WTC11 (cell line): Measurements from ENCODE around the gene BOK.

Experiments
- ATF1 ChIP-seq: sonication (generic); formaldehyde crosslinking; IDR thresholded peaks from 2 replicates; pipeline ENCODE4 v1.8.1; 2023; ENCODE audit warnings: mild to moderate bottlenecking, moderate library complexity, missing genetic modification reagents
- CREB1 ChIP-seq: sonication (generic); formaldehyde crosslinking; IDR thresholded peaks from 2 replicates; pipeline ENCODE4 v1.8.0; 2023; ENCODE audit warnings: mild to moderate bottlenecking, missing genetic modification reagents
- CREM ChIP-seq: sonication (generic); formaldehyde crosslinking; IDR thresholded peaks from 2 replicates; pipeline ENCODE4 v1.8.1; 2022; ENCODE audit warnings: mild to moderate bottlenecking, missing genetic modification reagents, moderate library complexity
- NFYB ChIP-seq: sonication (generic); formaldehyde crosslinking; conservative IDR thresholded peaks from 2 replicates; pipeline ENCODE4 v1.8.0; 2022; ENCODE audit warnings: low read depth, missing genetic modification reagents
- NR3C1 ChIP-seq: sonication (generic); formaldehyde crosslinking; conservative IDR thresholded peaks from 2 replicates; pipeline ENCODE4 v1.8.1; 2023; ENCODE audit warnings: low read depth, mild to moderate bottlenecking, missing genetic modification reagents
- PREB ChIP-seq: sonication (generic); formaldehyde crosslinking; IDR thresholded peaks from 2 replicates; pipeline ENCODE4 v1.8.1; 2022; ENCODE audit warnings: mild to moderate bottlenecking, missing genetic modification reagents, moderate library complexity, borderline replicate concordance
- SMAD3 ChIP-seq: sonication (generic); formaldehyde crosslinking; IDR thresholded peaks from 2 replicates; pipeline ENCODE4 v1.8.0; 2022; ENCODE audit warnings: missing genetic modification reagents, mild to moderate bottlenecking, borderline replicate concordance
- STAT6 ChIP-seq: sonication (generic); formaldehyde crosslinking; conservative IDR thresholded peaks from 2 replicates; pipeline ENCODE4 v1.8.1; 2023; ENCODE audit warnings: mild to moderate bottlenecking, low read depth, missing genetic modification reagents, moderate library complexity
- ZNF138 ChIP-seq: sonication (generic); formaldehyde crosslinking; conservative IDR thresholded peaks from 2 replicates; pipeline ENCODE4 v1.8.1; 2022; ENCODE audit warnings: mild to moderate bottlenecking, moderate library complexity, missing genetic modification reagents
- ZNF416 ChIP-seq: fragments of 250-450 bp; sonication (Bioruptor Pico); IDR thresholded peaks from 2 replicates; pipeline ENCODE4 v1.9.0; 2021; ENCODE audit warnings: mild to moderate bottlenecking, inconsistent platforms
- TF ChIP-seq, protein P1 (sequence below): sonication (generic); formaldehyde crosslinking; IDR thresholded peaks from 2 replicates; pipeline ENCODE4 v1.8.1; 2023; ENCODE audit warnings: mild to moderate bottlenecking, moderate library complexity, missing genetic modification reagents
- TF ChIP-seq, protein P2 (sequence below): sonication (generic); formaldehyde crosslinking; IDR thresholded peaks from 2 replicates; pipeline ENCODE4 v1.8.0; 2022; ENCODE audit warnings: mild to moderate bottlenecking, missing genetic modification reagents
- TF ChIP-seq, protein P3 (sequence below): fragments of 200-600 bp; IDR thresholded peaks from 2 replicates; pipeline ENCODE4 v1.8.0; 2022; ENCODE audit warnings: antibody characterized with exemption
- TF ChIP-seq, protein P4 (sequence below): sonication (generic); formaldehyde crosslinking; IDR thresholded peaks from 2 replicates; pipeline ENCODE4 v1.8.0; 2022; ENCODE audit warnings: mild to moderate bottlenecking, missing genetic modification reagents

DNA sequence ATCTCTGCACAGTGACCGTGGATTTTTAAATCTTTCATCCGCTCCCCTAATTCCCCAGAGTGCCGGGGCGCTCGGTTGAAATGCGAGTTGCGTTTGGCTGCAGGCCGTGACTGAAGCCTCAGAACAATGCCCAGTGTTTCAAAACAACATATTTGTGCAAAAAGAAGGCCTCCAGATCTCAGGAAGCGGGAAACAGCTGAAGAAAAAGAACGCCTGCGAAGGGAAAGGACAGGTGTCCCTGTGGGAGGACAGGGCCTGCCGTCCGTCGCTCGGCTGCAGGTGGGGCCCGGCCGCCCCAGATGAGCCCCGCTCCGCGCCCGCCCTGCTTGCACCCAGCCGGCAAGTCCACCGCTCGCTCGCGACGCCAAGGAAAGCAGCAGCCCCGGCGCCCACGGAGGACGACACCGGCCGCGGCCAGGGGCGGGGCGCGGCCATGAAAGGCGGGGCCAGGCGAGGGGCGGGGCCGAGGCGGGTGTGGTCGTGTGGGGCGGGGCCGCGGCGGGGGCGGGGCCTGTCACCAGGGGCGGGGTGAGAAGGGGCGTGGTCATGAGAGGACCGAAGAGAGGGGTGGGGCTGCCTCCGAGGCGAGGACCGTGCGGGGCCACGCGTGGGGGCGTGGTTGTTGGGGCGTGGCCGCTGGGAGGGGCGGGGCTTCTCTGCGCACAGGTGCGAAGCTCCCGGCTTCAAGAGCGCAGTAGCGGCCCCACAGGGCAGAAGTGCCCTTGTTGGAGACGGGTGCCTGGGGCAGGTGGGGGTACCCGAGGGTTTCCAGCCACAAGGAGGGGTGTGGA lies 17.6 kb upstream of the BOK start:
- TF ChIP-seq, protein P1, sequence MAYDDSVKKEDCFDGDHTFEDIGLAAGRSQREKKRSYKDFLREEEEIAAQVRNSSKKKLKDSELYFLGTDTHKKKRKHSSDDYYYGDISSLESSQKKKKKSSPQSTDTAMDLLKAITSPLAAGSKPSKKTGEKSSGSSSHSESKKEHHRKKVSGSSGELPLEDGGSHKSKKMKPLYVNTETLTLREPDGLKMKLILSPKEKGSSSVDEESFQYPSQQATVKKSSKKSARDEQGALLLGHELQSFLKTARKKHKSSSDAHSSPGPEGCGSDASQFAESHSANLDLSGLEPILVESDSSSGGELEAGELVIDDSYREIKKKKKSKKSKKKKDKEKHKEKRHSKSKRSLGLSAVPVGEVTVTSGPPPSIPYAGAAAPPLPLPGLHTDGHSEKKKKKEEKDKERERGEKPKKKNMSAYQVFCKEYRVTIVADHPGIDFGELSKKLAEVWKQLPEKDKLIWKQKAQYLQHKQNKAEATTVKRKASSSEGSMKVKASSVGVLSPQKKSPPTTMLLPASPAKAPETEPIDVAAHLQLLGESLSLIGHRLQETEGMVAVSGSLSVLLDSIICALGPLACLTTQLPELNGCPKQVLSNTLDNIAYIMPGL (CRISPR knock-in tag), result no peak
- TF ChIP-seq, protein P2, sequence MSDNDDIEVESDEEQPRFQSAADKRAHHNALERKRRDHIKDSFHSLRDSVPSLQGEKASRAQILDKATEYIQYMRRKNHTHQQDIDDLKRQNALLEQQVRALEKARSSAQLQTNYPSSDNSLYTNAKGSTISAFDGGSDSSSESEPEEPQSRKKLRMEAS (CRISPR knock-in tag), result peak; percentile 89
- TF ChIP-seq, protein P3, sequence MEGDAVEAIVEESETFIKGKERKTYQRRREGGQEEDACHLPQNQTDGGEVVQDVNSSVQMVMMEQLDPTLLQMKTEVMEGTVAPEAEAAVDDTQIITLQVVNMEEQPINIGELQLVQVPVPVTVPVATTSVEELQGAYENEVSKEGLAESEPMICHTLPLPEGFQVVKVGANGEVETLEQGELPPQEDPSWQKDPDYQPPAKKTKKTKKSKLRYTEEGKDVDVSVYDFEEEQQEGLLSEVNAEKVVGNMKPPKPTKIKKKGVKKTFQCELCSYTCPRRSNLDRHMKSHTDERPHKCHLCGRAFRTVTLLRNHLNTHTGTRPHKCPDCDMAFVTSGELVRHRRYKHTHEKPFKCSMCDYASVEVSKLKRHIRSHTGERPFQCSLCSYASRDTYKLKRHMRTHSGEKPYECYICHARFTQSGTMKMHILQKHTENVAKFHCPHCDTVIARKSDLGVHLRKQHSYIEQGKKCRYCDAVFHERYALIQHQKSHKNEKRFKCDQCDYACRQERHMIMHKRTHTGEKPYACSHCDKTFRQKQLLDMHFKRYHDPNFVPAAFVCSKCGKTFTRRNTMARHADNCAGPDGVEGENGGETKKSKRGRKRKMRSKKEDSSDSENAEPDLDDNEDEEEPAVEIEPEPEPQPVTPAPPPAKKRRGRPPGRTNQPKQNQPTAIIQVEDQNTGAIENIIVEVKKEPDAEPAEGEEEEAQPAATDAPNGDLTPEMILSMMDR, result no peak
- no peak for TF ChIP-seq NR3C1 (CRISPR knock-in tag)
- no peak for TF ChIP-seq CREB1 (CRISPR knock-in tag)
- no peak for TF ChIP-seq SMAD3
- no peak for TF ChIP-seq CREM (CRISPR knock-in tag)
- no peak for TF ChIP-seq NFYB
- TF ChIP-seq ATF1 (CRISPR knock-in tag), result no peak
- TF ChIP-seq ZNF416 (CRISPR knock-in tag), result no peak
- TF ChIP-seq PREB (CRISPR knock-in tag), result no peak
- TF ChIP-seq STAT6 (CRISPR knock-in tag), result 0 out of 2 replicates have a peak, but pooled peaks have one; percentile 61
- no peak; the same call in 1 of the 2 replicates for TF ChIP-seq ZNF138
- TF ChIP-seq, protein P4, sequence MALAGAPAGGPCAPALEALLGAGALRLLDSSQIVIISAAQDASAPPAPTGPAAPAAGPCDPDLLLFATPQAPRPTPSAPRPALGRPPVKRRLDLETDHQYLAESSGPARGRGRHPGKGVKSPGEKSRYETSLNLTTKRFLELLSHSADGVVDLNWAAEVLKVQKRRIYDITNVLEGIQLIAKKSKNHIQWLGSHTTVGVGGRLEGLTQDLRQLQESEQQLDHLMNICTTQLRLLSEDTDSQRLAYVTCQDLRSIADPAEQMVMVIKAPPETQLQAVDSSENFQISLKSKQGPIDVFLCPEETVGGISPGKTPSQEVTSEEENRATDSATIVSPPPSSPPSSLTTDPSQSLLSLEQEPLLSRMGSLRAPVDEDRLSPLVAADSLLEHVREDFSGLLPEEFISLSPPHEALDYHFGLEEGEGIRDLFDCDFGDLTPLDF (CRISPR knock-in tag), result no peak
